GM12878 (cell line): ENCODE data around the gene NOTCH4. TPM values are rescaled to one million over a fixed set of nuclear protein-coding genes. Genes with fewer than 3 reads are reported as not detected.

Source experiments
- ATAC-seq: fragments of 200-7000 bp; cut with Tn5 transposase; 3 replicates; pipeline ENCODE4 v1.9.1; 2020; ENCODE audit warnings: mild to moderate bottlenecking, moderate library complexity
- BruUV-seq: library from RNA; stranded (reverse); fragments of 400-500 nt; replicated peaks from 2 replicates; lab custom pipeline; 2021; lab: Mats Ljungman, UMichigan
- CTCF ChIA-PET: fragments of 300-600 bp; sonication (Branson Sonifier 250); formaldehyde crosslinking; extraction: SDS; loops from one replicate; lab custom pipeline; 2021; ENCODE audit warnings: inconsistent platforms; lab: Yijun Ruan, JAX
- POLR2A ChIA-PET: fragments of 350-600 bp; formaldehyde crosslinking; extraction: SDS; loops from one replicate; lab custom pipeline; 2021; ENCODE audit warnings: inconsistent platforms; lab: Charles Lee
- RAD21 ChIA-PET: fragments of 300-600 bp; sonication (Branson Sonifier 250); formaldehyde crosslinking; loops from one replicate; lab custom pipeline; 2023; ENCODE audit warnings: antibody characterized with exemption; ENCODE audit not compliant: unreplicated experiment; lab: Charles Lee
- SMC1A ChIA-PET: fragments of 300-600 bp; sonication (Branson Sonifier 250); formaldehyde crosslinking; loops from one replicate; lab custom pipeline; 2023; ENCODE audit not compliant: unreplicated experiment, uncharacterized antibody; lab: Charles Lee
- DNase-seq: peaks from one replicate; pipeline ENCODE4 v3.0.0-alpha.2; 2011; ENCODE audit warnings: low read depth, low spot score
- FAIRE-seq: peaks from 3 replicates; lab custom pipeline; 2011; peaks lifted over from hg19 to GRCh38; lab: Jason Lieb, UNC
- H2AFZ ChIP-seq: 2 replicates; pipeline ENCODE4 v1.6.0; 2011; ENCODE audit warnings: low read depth, low read length, control low read depth; ENCODE audit not compliant: control insufficient read depth
- H3K27ac ChIP-seq: 2 replicates; pipeline ENCODE4 v1.5.1; 2011; ENCODE audit warnings: control low read depth; ENCODE audit not compliant: control insufficient read depth, insufficient read depth
- H3K27me3 ChIP-seq, 2 experiments: replicated peaks in 1 of 2; 2 replicates each; pipeline versions ENCODE4 v1.6.0 to v1.6.1; 2011; ENCODE audit warnings: low read length in 1 of 2; ENCODE audit not compliant: control insufficient read depth in 2 of 2, insufficient read depth in 2 of 2
- H3K36me3 ChIP-seq, 2 experiments: 2 replicates each; pipeline ENCODE4 v1.5.1; 2011; ENCODE audit warnings: low read length in 1 of 2; ENCODE audit not compliant: control insufficient read depth in 2 of 2, insufficient read depth in 2 of 2
- H3K4me1 ChIP-seq: 2 replicates; pipeline ENCODE4 v1.6.1; 2011; ENCODE audit warnings: mild to moderate bottlenecking, low read length, moderate library complexity, mixed read lengths; ENCODE audit not compliant: control insufficient read depth, insufficient read depth
- H3K4me2 ChIP-seq: 2 replicates; pipeline ENCODE4 v1.6.0; 2011; ENCODE audit warnings: control low read depth; ENCODE audit not compliant: control insufficient read depth, insufficient read depth
- H3K4me3 ChIP-seq: fragments of 200-600 bp; sonication (generic); 2 replicates; pipeline ENCODE4 v1.5.1; 2016
- H3K79me2 ChIP-seq: 2 replicates; pipeline ENCODE4 v1.6.0; 2011; ENCODE audit warnings: low read length; ENCODE audit not compliant: control insufficient read depth, insufficient read depth
- H3K9ac ChIP-seq: 2 replicates; pipeline ENCODE4 v1.8.0; 2011; ENCODE audit warnings: low read length, control low read depth, mixed read lengths; ENCODE audit not compliant: control insufficient read depth, insufficient read depth
- H3K9me3 ChIP-seq: replicated peaks from 3 replicates; pipeline ENCODE4 v1.5.1; 2011; ENCODE audit warnings: mild to moderate bottlenecking, low read length; ENCODE audit not compliant: control insufficient read depth, insufficient read depth
- H4K20me1 ChIP-seq: 2 replicates; pipeline ENCODE4 v1.6.0; 2011; ENCODE audit not compliant: control insufficient read depth, insufficient read depth
- CREB1 ChIP-seq: IDR thresholded peaks from 2 replicates; pipeline ENCODE4 v1.6.1; 2012; ENCODE audit warnings: low read depth, mild to moderate bottlenecking, inconsistent platforms
- RUNX3 ChIP-seq: IDR thresholded peaks from 2 replicates; pipeline ENCODE4 v1.6.1; 2012; ENCODE audit warnings: low read length, inconsistent platforms
- STAT1 ChIP-seq: fragments of 450-650 bp; conservative IDR thresholded peaks from 2 replicates; pipeline ENCODE4 v1.6.1; 2014; ENCODE audit warnings: antibody characterized with exemption, mild to moderate bottlenecking
- YY1 ChIP-seq: IDR thresholded peaks from 2 replicates; pipeline ENCODE4 v1.6.1; 2011; ENCODE audit warnings: low read depth, mild to moderate bottlenecking, low read length
- ZNF622 ChIP-seq: fragments of 450-650 bp; IDR thresholded peaks from 2 replicates; pipeline ENCODE4 v1.6.1; 2017; ENCODE audit warnings: mild to moderate bottlenecking, inconsistent platforms
- WGBS: methylation state at CpG from one replicate; pipeline ENCODE4 v1.1.6; 2016; ENCODE audit warnings: low lambda C conversion rate; ENCODE audit not compliant: insufficient replicate concordance, insufficient coverage; ENCODE audit errors: missing lambda C conversion rate; 5-methylcytosine and 5-hydroxymethylcytosine counted together
- in situ Hi-C: fragments of 300-500 bp; cut with MboI; formaldehyde crosslinking; loops from 9 replicates; pipeline ENCODE4 v1.14.3; 2018; ENCODE audit warnings: mixed read lengths
- intact Hi-C: fragments of 100-400 bp; cut with micrococcal nuclease; formaldehyde crosslinking; loops from one replicate; pipeline ENCODE4 v1.14.2; 2022; ENCODE audit not compliant: unreplicated experiment
- polyA plus RNA-seq, 11 experiments: library from polyadenylated mRNA; depleted of rRNA in 4 of 11; unstranded in 6 of 11; stranded (reverse) in 5 of 11; fragments of >200 nt; fragmentation: Nextera tagmentation in 4 of 11; fragmentation: Illumina TruSeq in 1 of 11; extraction: Ambion mirVana in 4 of 11; extraction: Trizol in 1 of 11; gene quantifications; 1 replicate in 1 of 11; 2 replicates in 10 of 11; pipeline versions ENCODE4 v1.2.1 to v1.2.3, GENCODE V29; 2011 to 2016; ENCODE audit warnings: inconsistent platforms in 2 of 11, missing spikeins in 2 of 11, low read depth in 1 of 11
- total RNA-seq, 4 experiments: library from RNA; depleted of rRNA in 3 of 4; stranded (reverse); fragments of >200 nt in 3 of 4; fragmentation: Illumina TruSeq in 1 of 4; extraction: Trizol in 1 of 4; gene quantifications; 2 replicates each; pipeline versions ENCODE4 v1.2.1 to v1.2.3, GENCODE V29; 2013 to 2021
- TF ChIP-seq, protein P1 (sequence below): IDR thresholded peaks from 2 replicates; pipeline ENCODE4 v1.6.1; 2011; ENCODE audit warnings: mild to moderate bottlenecking, low read depth, low read length, moderate library complexity; ENCODE audit not compliant: insufficient replicate concordance

NOTCH4 gene
- total and polyA plus RNA-seq, 10 of the 15 experiments (the other 5 are each of a cell fraction or from before 2014, with no cell fraction given), result 0.66 to 3.3 (median 1.4) TPM

DNA sequence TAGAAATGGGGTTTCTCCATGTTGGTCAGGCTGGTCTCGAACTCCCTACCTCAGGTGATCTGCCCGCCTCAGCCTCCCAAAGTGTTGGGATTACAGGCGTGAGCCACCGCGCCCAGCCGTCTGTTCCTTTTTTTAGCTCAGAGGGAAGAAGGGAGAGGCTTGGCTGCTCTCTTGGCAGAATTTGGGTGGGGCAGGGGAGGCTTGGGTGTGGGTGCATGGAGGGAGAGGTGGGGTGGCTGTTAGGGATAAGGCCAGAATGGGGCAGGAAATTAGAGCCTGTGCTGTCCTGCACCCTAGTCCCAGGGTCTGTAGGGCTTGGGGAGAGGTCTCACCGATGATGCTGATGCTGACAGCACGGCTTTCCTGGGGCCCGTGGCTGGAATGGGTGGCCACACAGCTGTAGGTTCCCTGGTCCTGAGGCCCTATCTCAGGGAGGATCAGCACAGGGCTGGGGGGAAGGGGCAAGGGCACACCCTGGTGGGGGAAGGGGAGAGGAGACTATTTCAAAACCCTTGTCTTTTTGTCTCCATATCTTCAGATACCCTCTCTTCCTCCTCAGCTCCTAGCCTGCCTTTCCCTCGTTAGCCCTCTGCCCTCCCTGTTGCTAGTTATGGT lies 41.8 kb downstream of the NOTCH4 start:
- H2AFZ ChIP-seq, result no peak overlapping the region
- no peak for FAIRE-seq
- in situ Hi-C loops, result no loop called here
- H3K27me3 ChIP-seq, result no peaks in the 10 kb centered on the region
- no peaks in the 10 kb centered on the region for H3K9me3 ChIP-seq
- H3K4me3 ChIP-seq, result no peak overlapping the region
- H3K4me2 ChIP-seq, result no peak overlapping the region
- peaks cover 4 to 7% of the 10 kb centered on the region in 2 experiments; a peak in 3 of 4 replicates for H3K36me3 ChIP-seq
- DNase-seq, result no peak
- no peak overlapping the region for H3K9ac ChIP-seq
- TF ChIP-seq, protein P1, sequence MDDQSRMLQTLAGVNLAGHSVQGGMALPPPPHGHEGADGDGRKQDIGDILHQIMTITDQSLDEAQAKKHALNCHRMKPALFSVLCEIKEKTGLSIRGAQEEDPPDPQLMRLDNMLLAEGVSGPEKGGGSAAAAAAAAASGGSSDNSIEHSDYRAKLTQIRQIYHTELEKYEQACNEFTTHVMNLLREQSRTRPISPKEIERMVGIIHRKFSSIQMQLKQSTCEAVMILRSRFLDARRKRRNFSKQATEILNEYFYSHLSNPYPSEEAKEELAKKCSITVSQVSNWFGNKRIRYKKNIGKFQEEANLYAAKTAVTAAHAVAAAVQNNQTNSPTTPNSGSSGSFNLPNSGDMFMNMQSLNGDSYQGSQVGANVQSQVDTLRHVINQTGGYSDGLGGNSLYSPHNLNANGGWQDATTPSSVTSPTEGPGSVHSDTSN, result no peak
- TF ChIP-seq RUNX3 (no peak), YY1 (no peak), CREB1 (no peak), ZNF622 (no peak), STAT1 (no peak)
- 85% methylated on average over 10 of the region's 10 CpGs for WGBS
- BruUV-seq, result no TSS peak
- no peak overlapping the region for H3K27ac ChIP-seq
- ChIA-PET SMC1A (interaction anchor here (1.5 kb wide), 1 partner anchor 14 kb away, joined by 3 read pairs; no protein-coding TSS in a partner anchor), RAD21 (interaction anchor here (1.2 kb wide), 1 partner anchor 13 kb away, joined by 3 read pairs; no protein-coding TSS in a partner anchor), POLR2A (interaction anchor here (0.6 kb wide), 1 partner anchor 10 kb away, joined by 3 read pairs; no protein-coding TSS in a partner anchor), CTCF (interaction anchor here (1.0 kb wide), 1 partner anchor 13 kb away, joined by 4 read pairs; no protein-coding TSS in a partner anchor)
- peaks cover 14% of the 10 kb centered on the region for H3K79me2 ChIP-seq
- intact Hi-C loops, result no loop called here
- peaks cover 12% of the 10 kb centered on the region for H3K4me1 ChIP-seq
- H4K20me1 ChIP-seq, result no peaks in the 10 kb centered on the region
- no peak for ATAC-seq
